Right ventricle myocardium inferior (tissue), 1 donor: Measurements from ENCODE around the gene AP1G2. TPM values are rescaled to one million over a fixed set of nuclear protein-coding genes. Genes with fewer than 3 reads are reported as not detected.
"Not testable (repeated sequence)": the region's sequence is repeated elsewhere in the genome, so short reads cannot be mapped to it uniquely, and the experiment has no call there.

Experiments used
- ATAC-seq: fragments of 200-7000 bp; cut with Tn5 transposase; one replicate; pipeline ENCODE4 v1.9.1; 2020; ENCODE audit warnings: mild to moderate bottlenecking, moderate library complexity
- DNase-seq: peaks from one replicate; pipeline ENCODE4 v3.0.0; 2021; ENCODE audit errors: missing footprints
- intact Hi-C: fragments of 100-400 bp; cut with DNase I; formaldehyde crosslinking; loops from one replicate; pipeline ENCODE4 v1.11.0; 2022
- total RNA-seq: library from RNA; stranded (reverse); fragmentation: NEBNext Ultra II Directional; extraction: Animal tissue kit (Norgen Biotek cat#: 25700); gene quantifications from one replicate; pipeline ENCODE4 v1.2.1, GENCODE V29; 2021
- donor health status: DM: no; HTN: yes; CAD: no; lungs with severe emphysema.

AP1G2 gene
- total RNA-seq, 1 donor from 2014 or later = 15.5 TPM

DNA sequence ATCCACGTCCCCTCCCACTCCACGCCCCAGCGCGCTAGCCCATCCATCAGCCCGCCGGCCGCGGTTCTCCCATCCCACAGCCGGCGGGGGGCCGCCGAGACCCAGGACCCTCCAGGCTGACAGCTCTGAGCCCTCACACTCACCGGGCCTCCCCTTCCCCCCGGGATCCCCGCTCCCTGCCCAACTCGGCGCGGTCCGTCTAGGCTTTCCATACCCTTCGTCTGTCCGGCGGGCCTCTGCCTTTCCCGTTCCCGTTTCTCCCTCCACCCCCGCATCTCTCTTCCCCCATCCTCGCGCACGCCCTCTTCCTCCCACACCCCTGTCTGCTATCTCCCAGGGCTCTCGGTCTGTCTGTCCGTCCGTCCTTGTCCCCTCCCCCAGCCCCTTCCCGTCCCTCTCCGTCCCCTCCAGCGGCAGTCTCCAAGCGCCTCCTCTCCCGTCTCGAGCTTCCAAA is 16.8 kb downstream of the AP1G2 start:
- DNase-seq = no peak
- intact Hi-C loops = no loop called here
- peak; percentile 10 for ATAC-seq

- ATAC-seq (no peak), DNase-seq (no peak)
- intact Hi-C loops = no loop called here
Observed at GRCh38 chr14:23550131-23550811, 17.3 kb downstream of the AP1G2 start.

DNA sequence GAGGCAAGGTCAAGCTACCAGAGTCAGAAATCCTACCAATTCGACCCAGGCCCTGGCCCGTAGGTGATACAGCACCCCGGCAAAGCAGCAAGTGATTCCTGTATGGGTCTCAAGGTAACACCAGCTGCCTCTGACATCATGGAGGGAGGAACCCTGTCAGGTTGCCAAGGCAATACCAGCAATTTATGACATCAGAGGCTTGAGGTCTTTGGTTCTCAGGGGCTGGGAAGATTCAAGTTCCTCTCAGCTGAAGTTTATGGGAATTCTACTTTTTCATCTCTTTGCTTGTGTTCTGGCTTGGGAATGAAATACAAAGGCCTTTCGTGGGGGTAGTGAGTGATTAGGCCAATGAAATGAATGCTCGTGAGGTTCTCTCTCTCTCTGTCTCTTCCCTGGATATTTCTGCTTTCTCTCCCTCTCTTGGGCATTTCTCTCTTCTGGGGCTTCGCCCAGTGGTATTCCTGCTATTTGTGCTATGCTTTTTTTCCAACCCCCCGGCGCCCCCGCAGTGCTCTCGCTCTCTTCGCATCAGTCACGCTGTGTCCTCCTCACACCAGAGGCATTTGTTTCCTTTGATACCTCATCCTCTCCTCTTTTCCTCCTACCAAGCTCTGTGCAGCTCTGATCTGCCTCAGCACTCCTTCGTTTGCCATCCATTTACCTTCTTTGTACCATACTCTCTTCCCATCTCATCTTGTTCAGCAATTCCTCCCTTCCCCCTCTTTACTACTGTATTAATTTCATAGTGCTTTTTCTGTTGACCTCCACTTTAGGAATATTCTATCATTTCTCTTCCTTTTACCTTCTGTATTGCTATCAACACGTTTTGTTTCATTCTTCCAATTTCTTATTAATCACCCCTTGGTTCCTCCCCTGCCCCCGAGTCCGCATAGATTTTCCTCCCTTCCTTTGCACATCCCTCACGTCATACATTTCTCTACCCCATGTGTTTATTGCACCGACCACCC is 19.0 kb downstream of the AP1G2 start:
- no peak for ATAC-seq
- intact Hi-C loops = no loop called here
- no peak for DNase-seq

DNA sequence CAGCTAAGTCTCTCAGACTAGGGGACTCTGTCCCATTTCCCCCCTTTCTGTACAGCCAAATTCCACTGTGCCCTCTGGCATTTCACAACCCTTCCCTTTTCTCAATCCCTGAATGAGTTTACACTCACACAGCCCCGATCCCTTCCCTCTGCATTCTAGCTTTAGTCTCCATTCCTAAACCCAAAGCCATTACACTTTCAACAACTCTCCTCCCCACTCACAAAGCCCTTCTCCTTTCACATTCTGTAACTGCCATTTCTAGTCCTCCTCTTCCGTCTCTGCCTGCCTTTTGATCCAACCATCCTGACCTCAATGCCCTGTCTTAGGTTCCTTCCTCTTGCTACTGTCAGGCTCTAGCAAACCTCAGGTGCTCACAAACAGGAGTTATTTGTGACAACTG is 19.7 kb downstream of the AP1G2 start:
- intact Hi-C loops = no loop called here
- ATAC-seq = no peak
- no peak for DNase-seq

GRCh38 chr14:23546450-23547035 is 21.0 kb downstream of the AP1G2 start:
- ATAC-seq (no peak), DNase-seq (peak; percentile 55)
- intact Hi-C loops = no loop called here

- intact Hi-C loops = no loop called here
- no peak for ATAC-seq
Observed at GRCh38 chr14:23545740-23546365, 21.7 kb downstream of the AP1G2 start.

GRCh38 chr14:23544511-23545447 is 22.8 kb downstream of the AP1G2 start:
- intact Hi-C loops = no loop called here
- DNase-seq (peak; percentile 83), ATAC-seq (peak; percentile 95)

More at GRCh38 chr14:23545740-23546365, 21.7 kb downstream of the AP1G2 start:
- no peak for DNase-seq

- intact Hi-C loops = no loop called here
- DNase-seq = no peak
- ATAC-seq = no peak
Observed at GRCh38 chr14:23543403-23543802, 24.2 kb downstream of the AP1G2 start.

DNA sequence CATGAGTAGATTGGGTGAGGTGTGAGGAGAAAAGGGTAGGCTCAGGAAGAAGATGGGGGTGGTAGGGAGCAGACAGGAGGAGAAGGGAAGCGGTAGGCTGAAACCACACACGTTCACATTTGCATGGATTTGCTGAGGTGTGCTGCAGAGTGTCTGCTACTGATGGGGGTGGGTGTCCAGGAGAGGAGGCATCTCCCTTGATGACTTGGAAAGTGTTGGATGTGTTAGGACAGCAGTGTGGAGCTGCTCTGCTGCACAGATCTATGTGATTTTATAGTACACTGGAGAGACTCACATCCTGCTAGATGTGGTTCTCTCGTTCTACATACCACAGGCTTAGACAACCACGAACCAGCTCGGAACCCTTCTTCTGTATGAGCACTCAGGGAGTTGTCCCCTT is 25.3 kb downstream of the AP1G2 start:
- DNase-seq (no peak), ATAC-seq (no peak)
- intact Hi-C loops = no loop called here

DNA sequence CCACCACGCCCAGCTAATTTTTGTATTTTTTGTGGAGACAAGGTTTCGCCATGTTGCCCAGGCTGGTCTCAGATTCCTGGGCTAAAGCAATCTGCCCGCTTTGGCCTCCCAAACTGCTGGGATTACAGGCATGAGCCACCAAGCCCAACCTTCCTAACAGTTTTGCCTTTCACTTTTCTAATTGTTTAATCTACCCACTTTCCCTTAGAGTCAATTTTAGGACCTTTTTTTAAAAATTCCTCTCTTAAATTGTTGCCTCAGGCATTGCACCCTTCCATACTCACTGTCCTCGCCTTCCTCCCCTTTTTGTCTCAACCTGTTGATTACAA is 27.5 kb downstream of the AP1G2 start:
- ATAC-seq (no peak), DNase-seq (no peak)
- intact Hi-C loops = no loop called here

GRCh38 chr14:23539248-23540140 is 28.1 kb downstream of the AP1G2 start:
- intact Hi-C loops = no loop called here
- ATAC-seq (no peak), DNase-seq (no peak)

GRCh38 chr14:23538785-23539184 is 28.8 kb downstream of the AP1G2 start:
- ATAC-seq (peak; percentile 76), DNase-seq (no peak)
- intact Hi-C loops = no loop called here

GRCh38 chr14:23538050-23538718 is 29.4 kb downstream of the AP1G2 start:
- ATAC-seq (no peak), DNase-seq (no peak)
- intact Hi-C loops = no loop called here

DNA sequence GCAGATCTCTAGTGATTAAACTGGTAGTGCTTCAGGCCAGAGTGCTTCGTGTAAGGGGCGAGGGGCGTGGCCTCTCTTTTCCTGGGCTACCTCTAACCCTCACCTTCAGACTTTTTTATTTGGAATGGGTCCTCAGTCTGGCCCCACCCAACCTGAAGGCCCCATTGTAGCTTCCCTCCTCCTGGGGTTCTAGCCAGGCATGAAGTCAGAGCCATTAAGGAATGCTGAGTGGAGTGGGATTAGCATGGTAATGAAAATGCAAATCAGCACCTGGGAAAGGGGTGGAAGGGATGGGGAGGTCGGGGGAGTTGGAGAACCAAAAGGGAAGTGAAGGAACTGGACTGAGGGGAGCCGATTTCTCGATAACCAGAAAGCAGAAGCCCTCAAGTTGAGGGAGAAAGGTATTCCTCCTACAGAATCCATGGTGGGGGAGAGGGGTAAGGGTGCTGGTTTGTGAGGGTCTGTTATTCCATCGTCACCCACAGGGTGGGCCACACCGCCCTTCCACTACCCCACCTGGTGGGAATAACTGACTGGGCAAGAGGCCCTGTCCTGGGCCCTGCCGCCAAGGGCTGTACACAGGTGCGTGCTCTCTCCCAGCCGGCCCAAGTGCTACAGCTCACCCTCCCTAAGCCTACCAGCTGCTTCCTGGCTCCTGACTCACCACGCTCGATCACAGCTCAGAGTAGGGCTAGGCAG is 30.1 kb downstream of the AP1G2 start:
- no peak for ATAC-seq
- intact Hi-C loops = no loop called here
- no peak for DNase-seq

DNA sequence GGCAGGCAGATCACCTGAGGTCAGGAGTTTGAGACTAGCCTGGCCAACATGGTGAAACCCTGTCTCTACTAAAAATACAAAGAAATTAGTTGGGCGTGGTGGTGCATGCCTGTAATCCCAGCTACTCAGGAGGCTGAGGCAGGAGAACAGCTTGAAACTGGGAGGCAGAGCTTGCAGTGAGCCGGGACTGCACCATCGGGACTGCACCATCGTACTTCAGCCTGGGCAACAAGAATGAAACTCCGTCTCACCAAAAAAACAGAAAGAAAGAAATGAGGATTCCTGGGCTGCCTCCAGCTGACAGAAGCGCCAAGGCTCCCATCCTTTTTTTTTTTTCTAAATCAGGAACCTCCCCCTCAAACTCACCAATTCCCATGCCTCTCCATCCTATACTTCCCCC is 30.7 kb downstream of the AP1G2 start:
- intact Hi-C loops, ATAC-seq, DNase-seq: not testable (repeated sequence)

DNA sequence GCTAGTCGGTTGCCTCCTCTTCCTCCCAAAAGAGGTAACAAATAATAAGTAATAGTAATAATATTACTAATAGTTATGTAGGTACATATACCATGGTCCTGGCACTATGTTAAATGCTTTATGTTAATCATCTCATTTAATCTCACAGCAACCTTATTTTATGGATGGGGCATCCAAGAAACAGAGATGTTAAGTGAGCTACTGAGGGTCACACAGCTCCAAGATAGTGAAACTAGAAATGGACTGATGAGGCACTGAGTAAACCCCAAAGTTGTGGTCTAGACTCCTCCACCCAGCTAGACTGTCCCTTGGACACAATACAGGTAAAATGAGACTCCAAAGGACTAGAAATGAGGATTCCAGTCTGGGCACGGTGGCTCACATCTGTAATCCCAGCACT is 31.1 kb downstream of the AP1G2 start:
- intact Hi-C loops = no loop called here
- no peak for DNase-seq
- ATAC-seq = no peak
